ENCODE measurements around the gene RAB29. TPM values are rescaled to one million over a fixed set of nuclear protein-coding genes. Genes with fewer than 3 reads are reported as not detected.

RAB29 gene
- total and polyA plus RNA-seq, 9 of the 15 experiments (the other 6 are each of a cell fraction or from before 2014, with no cell fraction given), result 6.3 to 17.6 (median 8.0) TPM

DNA sequence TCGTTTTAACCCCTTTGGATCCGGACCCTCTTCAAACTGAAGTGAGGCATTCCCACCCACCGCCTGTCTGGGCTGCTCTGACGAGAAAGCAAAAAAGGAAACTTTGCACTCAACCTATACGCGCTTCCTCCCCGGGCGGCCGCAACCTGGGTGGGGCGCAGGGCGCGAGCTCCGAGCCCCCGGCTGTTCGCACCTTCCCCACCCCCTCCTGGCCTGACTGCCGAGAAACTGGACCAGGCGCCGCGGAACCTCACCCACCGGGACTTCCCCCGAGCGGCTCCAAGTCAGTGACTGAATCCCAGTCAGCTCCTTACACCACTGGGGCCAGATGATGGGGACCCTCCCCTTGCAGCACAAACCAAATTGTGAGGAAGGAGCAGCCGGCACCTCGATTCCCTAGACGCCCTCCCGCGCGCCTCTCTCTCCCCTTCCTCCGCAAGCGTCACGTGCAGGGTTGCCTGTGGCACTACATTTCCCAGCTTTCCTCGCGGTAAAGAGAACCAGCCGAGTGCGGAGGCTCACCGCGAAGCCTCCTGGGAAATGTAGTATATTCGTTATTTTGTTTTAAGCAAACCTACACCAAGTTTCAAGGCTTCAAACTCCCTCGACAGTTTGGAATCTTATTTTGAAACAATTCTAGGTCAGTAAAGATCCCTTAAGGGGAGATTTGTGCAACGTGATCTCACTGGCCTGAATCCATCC is at the start of gene RAB29 (continued):
- TF ChIP-seq PBX2 (CRISPR knock-in tag; IDR thresholded peaks at IDR 0.05; ENCODE audit: low read depth) (no peak), PBX2 (tag; conservative IDR thresholded peaks at IDR 0.05; ENCODE audit: low read depth) (no peak), ZFX (CRISPR knock-in tag; IDR thresholded peaks at IDR 0.05) (no peak), ARHGAP35 (IDR thresholded peaks at IDR 0.05; ENCODE audit: partially characterized antibody) (no peak), ZNF282 (CRISPR knock-in tag; IDR thresholded peaks at IDR 0.05) (no peak), RBM39 (optimal IDR thresholded peaks at IDR 0.05; ENCODE audit: low read depth, low read length) (no peak), HDAC6 (IDR thresholded peaks at IDR 0.05; ENCODE audit: low read depth, low read length) (no peak), LEF1 (IDR thresholded peaks at IDR 0.05) (peak; percentile 59; the same call in 1 of the 2 replicates), TAF7 (tag; IDR thresholded peaks at IDR 0.05) (0 out of 2 replicates have a peak, but pooled peaks have one; percentile 51), MAFG (tag; conservative IDR thresholded peaks at IDR 0.05) (no peak), PRPF4 (IDR thresholded peaks at IDR 0.05; ENCODE audit: insufficient read depth, low read depth, low read length, poor library complexity, severe bottlenecking) (no peak), IRF2 (CRISPR knock-in tag; IDR thresholded peaks at IDR 0.05) (no peak), TFE3 (CRISPR knock-in tag; IDR thresholded peaks at IDR 0.05) (peak; percentile 84), XRCC5 (IDR thresholded peaks at IDR 0.05; ENCODE audit: low read depth, low read length) (peak; percentile 16; the same call in 1 of the 2 replicates), MAFF (IDR thresholded peaks at IDR 0.05; ENCODE audit: low read length) (0 out of 2 replicates have a peak, but pooled peaks have one; percentile 1), ESRRB (CRISPR knock-in tag; IDR thresholded peaks at IDR 0.05; ENCODE audit: borderline replicate concordance) (no peak), PHF8 (IDR thresholded peaks at IDR 0.05; ENCODE audit: borderline replicate concordance, low read length) (peak; percentile 51; the same call in 1 of the 2 replicates)
- TF ChIP-seq, protein P1, sequence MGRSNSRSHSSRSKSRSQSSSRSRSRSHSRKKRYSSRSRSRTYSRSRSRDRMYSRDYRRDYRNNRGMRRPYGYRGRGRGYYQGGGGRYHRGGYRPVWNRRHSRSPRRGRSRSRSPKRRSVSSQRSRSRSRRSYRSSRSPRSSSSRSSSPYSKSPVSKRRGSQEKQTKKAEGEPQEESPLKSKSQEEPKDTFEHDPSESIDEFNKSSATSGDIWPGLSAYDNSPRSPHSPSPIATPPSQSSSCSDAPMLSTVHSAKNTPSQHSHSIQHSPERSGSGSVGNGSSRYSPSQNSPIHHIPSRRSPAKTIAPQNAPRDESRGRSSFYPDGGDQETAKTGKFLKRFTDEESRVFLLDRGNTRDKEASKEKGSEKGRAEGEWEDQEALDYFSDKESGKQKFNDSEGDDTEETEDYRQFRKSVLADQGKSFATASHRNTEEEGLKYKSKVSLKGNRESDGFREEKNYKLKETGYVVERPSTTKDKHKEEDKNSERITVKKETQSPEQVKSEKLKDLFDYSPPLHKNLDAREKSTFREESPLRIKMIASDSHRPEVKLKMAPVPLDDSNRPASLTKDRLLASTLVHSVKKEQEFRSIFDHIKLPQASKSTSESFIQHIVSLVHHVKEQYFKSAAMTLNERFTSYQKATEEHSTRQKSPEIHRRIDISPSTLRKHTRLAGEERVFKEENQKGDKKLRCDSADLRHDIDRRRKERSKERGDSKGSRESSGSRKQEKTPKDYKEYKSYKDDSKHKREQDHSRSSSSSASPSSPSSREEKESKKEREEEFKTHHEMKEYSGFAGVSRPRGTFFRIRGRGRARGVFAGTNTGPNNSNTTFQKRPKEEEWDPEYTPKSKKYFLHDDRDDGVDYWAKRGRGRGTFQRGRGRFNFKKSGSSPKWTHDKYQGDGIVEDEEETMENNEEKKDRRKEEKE (IDR thresholded peaks at IDR 0.05; ENCODE audit: borderline replicate concordance in 1 of 2, control insufficient read depth in 1 of 2, low read depth in 2 of 2, low read length in 1 of 2), result no peak

Data from K562 (cell line).